Spleen (tissue), 7 donors: ENCODE results near the gene SLC20A1.

Source experiments
- POLR2A ChIP-seq, 3 donors: fragments of 450-650 bp; IDR thresholded peaks; one replicate each; pipeline ENCODE4 v1.5.1; 2017; ENCODE audit warnings: antibody characterized with exemption in 3 of 3, mild to moderate bottlenecking in 1 of 3
- TF ChIP-seq, protein P1 (sequence below), 11 experiments: fragments of 200-600 bp in 7 of 11; fragments of 450-650 bp in 4 of 11; sonication (generic) in 4 of 11; IDR thresholded peaks in 8 of 11; conservative IDR thresholded peaks in 3 of 11; 1 replicate in 7 of 11; 2 replicates in 4 of 11; pipeline versions ENCODE4 v1.4.0 to v1.8.0; 2016 to 2021; ENCODE audit warnings: antibody characterized with exemption in 11 of 11, inconsistent platforms in 4 of 11, mild to moderate bottlenecking in 1 of 11
- donor health status: DM: no; HTN: no; CAD: no; lungs with moderate emphysema.
- donor health status: DM: no; HTN: no; CAD: no.
- donor health status: DM: no; HTN: no; CAD: no.

DNA sequence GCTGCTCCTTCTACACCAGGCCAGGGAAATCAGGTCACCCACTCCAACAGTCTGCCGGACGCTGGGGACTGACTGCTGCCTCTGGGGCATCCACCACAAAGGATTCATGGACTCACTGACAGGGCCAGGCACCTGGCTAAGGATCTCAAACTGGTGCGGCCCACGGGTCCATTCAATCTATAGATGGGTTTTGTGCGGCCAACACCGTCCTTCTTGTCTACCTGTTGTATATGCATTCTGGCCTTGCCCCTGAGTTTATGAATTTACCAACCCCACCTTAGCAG lies 10.9 kb upstream of the SLC20A1 start:
- TF ChIP-seq POLR2A (IDR thresholded peaks at IDR 0.05) = no peak
- TF ChIP-seq, protein P1, sequence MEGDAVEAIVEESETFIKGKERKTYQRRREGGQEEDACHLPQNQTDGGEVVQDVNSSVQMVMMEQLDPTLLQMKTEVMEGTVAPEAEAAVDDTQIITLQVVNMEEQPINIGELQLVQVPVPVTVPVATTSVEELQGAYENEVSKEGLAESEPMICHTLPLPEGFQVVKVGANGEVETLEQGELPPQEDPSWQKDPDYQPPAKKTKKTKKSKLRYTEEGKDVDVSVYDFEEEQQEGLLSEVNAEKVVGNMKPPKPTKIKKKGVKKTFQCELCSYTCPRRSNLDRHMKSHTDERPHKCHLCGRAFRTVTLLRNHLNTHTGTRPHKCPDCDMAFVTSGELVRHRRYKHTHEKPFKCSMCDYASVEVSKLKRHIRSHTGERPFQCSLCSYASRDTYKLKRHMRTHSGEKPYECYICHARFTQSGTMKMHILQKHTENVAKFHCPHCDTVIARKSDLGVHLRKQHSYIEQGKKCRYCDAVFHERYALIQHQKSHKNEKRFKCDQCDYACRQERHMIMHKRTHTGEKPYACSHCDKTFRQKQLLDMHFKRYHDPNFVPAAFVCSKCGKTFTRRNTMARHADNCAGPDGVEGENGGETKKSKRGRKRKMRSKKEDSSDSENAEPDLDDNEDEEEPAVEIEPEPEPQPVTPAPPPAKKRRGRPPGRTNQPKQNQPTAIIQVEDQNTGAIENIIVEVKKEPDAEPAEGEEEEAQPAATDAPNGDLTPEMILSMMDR (IDR thresholded peaks at IDR 0.05 in 8 of 11, conservative IDR thresholded peaks at IDR 0.05 in 3 of 11) = no peak
